Measurements from ENCODE around the gene PLEKHG1. TPM values are rescaled to one million over a fixed set of nuclear protein-coding genes. Genes with fewer than 3 reads are reported as not detected.
A peak's percentile ranks its signal among the peaks of the same experiment; 100 is the strongest.

Gene PLEKHG1
- total and polyA plus RNA-seq, 2 experiments from 2014 or later = 0.89 to 2.5 TPM

- Mint-ChIP-seq H3K36me3 (ENCODE audit: low read depth) (no peaks in the 10 kb centered on the region), H3K27me3 (ENCODE audit: insufficient read depth, low read depth, poor library complexity) (no peaks in the 10 kb centered on the region), H3K4me1 (peaks cover 6% of the 10 kb centered on the region; the same call in 2 of the 3 replicates), H3K9me3 (no peaks in the 10 kb centered on the region), H3K27ac (no peak overlapping the region), H3K4me3 (no peak overlapping the region)
- H2AFZ ChIP-seq = 0 out of 2 replicates have a peak overlapping the region, but pooled peaks have one; percentile 52
- no peaks in the 10 kb centered on the region for H3K36me3 ChIP-seq (ENCODE audit: insufficient read depth)
- no peak overlapping the region for H3K4me2 ChIP-seq
- no peaks in the 10 kb centered on the region for H3F3A ChIP-seq (replicated peaks; ENCODE audit: low read depth)
- no peak overlapping the region for H3K4me3 ChIP-seq
- TF ChIP-seq ZNF462 (CRISPR knock-in tag; IDR thresholded peaks at IDR 0.05) (no peak), ZNF331 (CRISPR knock-in tag; IDR thresholded peaks at IDR 0.05; ENCODE audit: low read depth) (no peak), EZH2phosphoT487 (IDR thresholded peaks at IDR 0.05; ENCODE audit: unreplicated experiment) (no peak), CREB1 (CRISPR knock-in tag; IDR thresholded peaks at IDR 0.05; ENCODE audit: low read depth) (no peak), STAT1 (IDR thresholded peaks at IDR 0.05; ENCODE audit: unreplicated experiment) (no peak), ZNF114 (CRISPR knock-in tag; IDR thresholded peaks at IDR 0.05) (no peak), JUNB (IDR thresholded peaks at IDR 0.05; ENCODE audit: unreplicated experiment) (no peak), NANOG (IDR thresholded peaks at IDR 0.05; ENCODE audit: borderline replicate concordance) (no peak)
- TF ChIP-seq, protein P1, sequence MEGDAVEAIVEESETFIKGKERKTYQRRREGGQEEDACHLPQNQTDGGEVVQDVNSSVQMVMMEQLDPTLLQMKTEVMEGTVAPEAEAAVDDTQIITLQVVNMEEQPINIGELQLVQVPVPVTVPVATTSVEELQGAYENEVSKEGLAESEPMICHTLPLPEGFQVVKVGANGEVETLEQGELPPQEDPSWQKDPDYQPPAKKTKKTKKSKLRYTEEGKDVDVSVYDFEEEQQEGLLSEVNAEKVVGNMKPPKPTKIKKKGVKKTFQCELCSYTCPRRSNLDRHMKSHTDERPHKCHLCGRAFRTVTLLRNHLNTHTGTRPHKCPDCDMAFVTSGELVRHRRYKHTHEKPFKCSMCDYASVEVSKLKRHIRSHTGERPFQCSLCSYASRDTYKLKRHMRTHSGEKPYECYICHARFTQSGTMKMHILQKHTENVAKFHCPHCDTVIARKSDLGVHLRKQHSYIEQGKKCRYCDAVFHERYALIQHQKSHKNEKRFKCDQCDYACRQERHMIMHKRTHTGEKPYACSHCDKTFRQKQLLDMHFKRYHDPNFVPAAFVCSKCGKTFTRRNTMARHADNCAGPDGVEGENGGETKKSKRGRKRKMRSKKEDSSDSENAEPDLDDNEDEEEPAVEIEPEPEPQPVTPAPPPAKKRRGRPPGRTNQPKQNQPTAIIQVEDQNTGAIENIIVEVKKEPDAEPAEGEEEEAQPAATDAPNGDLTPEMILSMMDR (conservative IDR thresholded peaks at IDR 0.05; ENCODE audit: low read depth in 2 of 2) = no peak
- TF ChIP-seq, protein P2, sequence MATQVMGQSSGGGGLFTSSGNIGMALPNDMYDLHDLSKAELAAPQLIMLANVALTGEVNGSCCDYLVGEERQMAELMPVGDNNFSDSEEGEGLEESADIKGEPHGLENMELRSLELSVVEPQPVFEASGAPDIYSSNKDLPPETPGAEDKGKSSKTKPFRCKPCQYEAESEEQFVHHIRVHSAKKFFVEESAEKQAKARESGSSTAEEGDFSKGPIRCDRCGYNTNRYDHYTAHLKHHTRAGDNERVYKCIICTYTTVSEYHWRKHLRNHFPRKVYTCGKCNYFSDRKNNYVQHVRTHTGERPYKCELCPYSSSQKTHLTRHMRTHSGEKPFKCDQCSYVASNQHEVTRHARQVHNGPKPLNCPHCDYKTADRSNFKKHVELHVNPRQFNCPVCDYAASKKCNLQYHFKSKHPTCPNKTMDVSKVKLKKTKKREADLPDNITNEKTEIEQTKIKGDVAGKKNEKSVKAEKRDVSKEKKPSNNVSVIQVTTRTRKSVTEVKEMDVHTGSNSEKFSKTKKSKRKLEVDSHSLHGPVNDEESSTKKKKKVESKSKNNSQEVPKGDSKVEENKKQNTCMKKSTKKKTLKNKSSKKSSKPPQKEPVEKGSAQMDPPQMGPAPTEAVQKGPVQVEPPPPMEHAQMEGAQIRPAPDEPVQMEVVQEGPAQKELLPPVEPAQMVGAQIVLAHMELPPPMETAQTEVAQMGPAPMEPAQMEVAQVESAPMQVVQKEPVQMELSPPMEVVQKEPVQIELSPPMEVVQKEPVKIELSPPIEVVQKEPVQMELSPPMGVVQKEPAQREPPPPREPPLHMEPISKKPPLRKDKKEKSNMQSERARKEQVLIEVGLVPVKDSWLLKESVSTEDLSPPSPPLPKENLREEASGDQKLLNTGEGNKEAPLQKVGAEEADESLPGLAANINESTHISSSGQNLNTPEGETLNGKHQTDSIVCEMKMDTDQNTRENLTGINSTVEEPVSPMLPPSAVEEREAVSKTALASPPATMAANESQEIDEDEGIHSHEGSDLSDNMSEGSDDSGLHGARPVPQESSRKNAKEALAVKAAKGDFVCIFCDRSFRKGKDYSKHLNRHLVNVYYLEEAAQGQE (IDR thresholded peaks at IDR 0.05; ENCODE audit: unreplicated experiment) = no peak
- TF ChIP-seq, protein P3, sequence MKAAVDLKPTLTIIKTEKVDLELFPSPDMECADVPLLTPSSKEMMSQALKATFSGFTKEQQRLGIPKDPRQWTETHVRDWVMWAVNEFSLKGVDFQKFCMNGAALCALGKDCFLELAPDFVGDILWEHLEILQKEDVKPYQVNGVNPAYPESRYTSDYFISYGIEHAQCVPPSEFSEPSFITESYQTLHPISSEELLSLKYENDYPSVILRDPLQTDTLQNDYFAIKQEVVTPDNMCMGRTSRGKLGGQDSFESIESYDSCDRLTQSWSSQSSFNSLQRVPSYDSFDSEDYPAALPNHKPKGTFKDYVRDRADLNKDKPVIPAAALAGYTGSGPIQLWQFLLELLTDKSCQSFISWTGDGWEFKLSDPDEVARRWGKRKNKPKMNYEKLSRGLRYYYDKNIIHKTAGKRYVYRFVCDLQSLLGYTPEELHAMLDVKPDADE (IDR thresholded peaks at IDR 0.05) = no peak
- DNase-seq (ENCODE audit: low spot score) (peak; percentile 4), ATAC-seq (peak; percentile 66)
- no peaks in the 10 kb centered on the region for H3K4me1 ChIP-seq (ENCODE audit: insufficient read depth)
- no peak overlapping the region for H3K27ac ChIP-seq (ENCODE audit: low read depth)
- H3K79me2 ChIP-seq (replicated peaks; ENCODE audit: insufficient read depth) = no peaks in the 10 kb centered on the region
- H3K9me2 ChIP-seq (ENCODE audit: insufficient read depth) = no peaks in the 10 kb centered on the region
- H3K27me3 ChIP-seq (ENCODE audit: insufficient read depth) = no peaks in the 10 kb centered on the region
- no peaks in the 10 kb centered on the region for H4K20me1 ChIP-seq (replicated peaks; ENCODE audit: insufficient read depth)
Measured at GRCh38 chr6:150588888-150589499, 10.7 kb upstream of the PLEKHG1 start.
